T follicular helper cell (primary cell): ENCODE data around the gene SUMO2.
A peak's percentile ranks its signal among the peaks of the same experiment; 100 is the strongest.
"Not testable (repeated sequence)": the region's sequence is repeated elsewhere in the genome, so short reads cannot be mapped to it uniquely, and the experiment has no call there.

Source experiments
- DNase-seq: peaks from one replicate; pipeline ENCODE4 v3.0.0-alpha.2; 2020; ENCODE audit warnings: low read depth

SUMO2 gene

GRCh38 chr17:75144816-75145512 is 37.8 kb downstream of the SUMO2 start:
- no peak for DNase-seq

GRCh38 chr17:75142236-75142971 is 40.4 kb downstream of the SUMO2 start:
- DNase-seq: no peak

GRCh38 chr17:75138519-75138918 is 44.2 kb downstream of the SUMO2 start:
- no peak for DNase-seq

GRCh38 chr17:75137762-75138161 is 45.0 kb downstream of the SUMO2 start:
- not testable (repeated sequence) for DNase-seq

GRCh38 chr17:75135946-75136345 is 46.8 kb downstream of the SUMO2 start:
- no peak for DNase-seq

GRCh38 chr17:75135452-75135851 is 47.3 kb downstream of the SUMO2 start:
- no peak for DNase-seq

GRCh38 chr17:75133607-75134347 is 49.0 kb downstream of the SUMO2 start:
- not testable (repeated sequence) for DNase-seq

GRCh38 chr17:75133001-75133400 is 49.8 kb downstream of the SUMO2 start:
- no peak for DNase-seq

- not testable (repeated sequence) for DNase-seq
Measured at GRCh38 chr17:75132018-75133000, 50.5 kb downstream of the SUMO2 start.

- peak; percentile 25 for DNase-seq
Measured at GRCh38 chr17:75131278-75132017, 51.3 kb downstream of the SUMO2 start, which contains the start of gene NT5C. NT5C (minus strand) TSS chr17:75131742; CDS start chr17:75131707, 35 bp downstream.

- DNase-seq: no peak
Measured at GRCh38 chr17:75130632-75131277, 52.0 kb downstream of the SUMO2 start.

- no peak for DNase-seq
Measured at GRCh38 chr17:75130059-75130631, 52.6 kb downstream of the SUMO2 start.

GRCh38 chr17:75129576-75129975 is 53.2 kb downstream of the SUMO2 start:
- DNase-seq: no peak

GRCh38 chr17:75128694-75129505 is 53.9 kb downstream of the SUMO2 start:
- DNase-seq: no peak

GRCh38 chr17:75127936-75128335 is 54.8 kb downstream of the SUMO2 start:
- not testable (repeated sequence) for DNase-seq

- no peak for DNase-seq
Measured at GRCh38 chr17:75126954-75127353, 55.8 kb downstream of the SUMO2 start.

GRCh38 chr17:75125984-75126383 is 56.8 kb downstream of the SUMO2 start:
- DNase-seq: no peak

- no peak for DNase-seq
Measured at GRCh38 chr17:75124819-75125162, 58.0 kb downstream of the SUMO2 start.
